Measurements from ENCODE around the gene OBP2A.
"Not testable (repeated sequence)": the region's sequence is repeated elsewhere in the genome, so short reads cannot be mapped to it uniquely, and the experiment has no call there.

DNA sequence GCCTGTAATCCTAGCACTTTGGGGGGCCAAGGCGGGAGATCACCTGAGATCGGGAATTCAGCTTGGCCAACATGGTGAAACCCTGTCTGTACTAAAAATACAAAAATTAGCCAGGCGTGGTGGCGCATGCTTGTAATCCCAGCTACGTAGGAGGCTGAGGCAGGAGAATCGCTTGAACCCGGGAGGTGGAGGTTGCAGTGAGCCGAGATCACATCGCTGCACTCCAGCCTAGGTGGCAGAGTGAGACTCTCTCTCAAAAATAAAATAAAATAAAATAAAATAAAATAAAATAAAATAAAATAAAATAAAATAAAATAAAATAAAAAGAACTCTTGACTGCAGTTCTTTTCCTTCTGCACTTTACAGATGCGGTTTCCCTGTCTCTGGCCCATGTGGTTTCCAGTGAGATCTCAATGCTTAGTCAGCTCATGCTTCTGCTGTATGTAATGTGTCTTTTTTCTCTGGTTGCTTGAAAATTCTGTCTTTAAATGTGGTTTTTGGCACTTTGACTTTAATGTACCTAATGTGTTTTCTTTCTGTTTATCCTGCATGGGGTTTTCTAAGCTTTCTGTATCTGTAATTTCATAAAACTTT lies 17.0 kb upstream of the OBP2A start:
- TF ChIP-seq POLR2AphosphoS5, EP300, POLR2A (IDR thresholded peaks at IDR 0.05): not testable (repeated sequence)
- TF ChIP-seq, protein P1, sequence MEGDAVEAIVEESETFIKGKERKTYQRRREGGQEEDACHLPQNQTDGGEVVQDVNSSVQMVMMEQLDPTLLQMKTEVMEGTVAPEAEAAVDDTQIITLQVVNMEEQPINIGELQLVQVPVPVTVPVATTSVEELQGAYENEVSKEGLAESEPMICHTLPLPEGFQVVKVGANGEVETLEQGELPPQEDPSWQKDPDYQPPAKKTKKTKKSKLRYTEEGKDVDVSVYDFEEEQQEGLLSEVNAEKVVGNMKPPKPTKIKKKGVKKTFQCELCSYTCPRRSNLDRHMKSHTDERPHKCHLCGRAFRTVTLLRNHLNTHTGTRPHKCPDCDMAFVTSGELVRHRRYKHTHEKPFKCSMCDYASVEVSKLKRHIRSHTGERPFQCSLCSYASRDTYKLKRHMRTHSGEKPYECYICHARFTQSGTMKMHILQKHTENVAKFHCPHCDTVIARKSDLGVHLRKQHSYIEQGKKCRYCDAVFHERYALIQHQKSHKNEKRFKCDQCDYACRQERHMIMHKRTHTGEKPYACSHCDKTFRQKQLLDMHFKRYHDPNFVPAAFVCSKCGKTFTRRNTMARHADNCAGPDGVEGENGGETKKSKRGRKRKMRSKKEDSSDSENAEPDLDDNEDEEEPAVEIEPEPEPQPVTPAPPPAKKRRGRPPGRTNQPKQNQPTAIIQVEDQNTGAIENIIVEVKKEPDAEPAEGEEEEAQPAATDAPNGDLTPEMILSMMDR (IDR thresholded peaks at IDR 0.05) = not testable (repeated sequence)
